HEK293T (cell line): ENCODE measurements around the gene MORN1.

Experiments used
- ARNT ChIP-seq: fragments of 450-650 bp; IDR thresholded peaks from 2 replicates; pipeline ENCODE4 v1.6.1; 2017; ENCODE audit warnings: mild to moderate bottlenecking
- BHLHE40 ChIP-seq: fragments of 450-650 bp; IDR thresholded peaks from 2 replicates; pipeline ENCODE4 v1.6.1; 2016; ENCODE audit warnings: mild to moderate bottlenecking, moderate library complexity, borderline replicate concordance
- CTBP1 ChIP-seq: fragments of 450-650 bp; IDR thresholded peaks from 2 replicates; pipeline ENCODE4 v1.6.1; 2016; ENCODE audit warnings: borderline replicate concordance
- ELF4 ChIP-seq: fragments of 450-650 bp; IDR thresholded peaks from 2 replicates; pipeline ENCODE4 v1.6.1; 2017; ENCODE audit warnings: antibody characterized with exemption
- FOXA1 ChIP-seq: fragments of 450-650 bp; IDR thresholded peaks from 2 replicates; pipeline ENCODE4 v1.6.1; 2016; ENCODE audit warnings: mild to moderate bottlenecking
- FOXK2 ChIP-seq: fragments of 450-650 bp; IDR thresholded peaks from 2 replicates; pipeline ENCODE4 v1.6.1; 2016; ENCODE audit warnings: mild to moderate bottlenecking
- FOXM1 ChIP-seq: fragments of 450-650 bp; IDR thresholded peaks from 2 replicates; pipeline ENCODE4 v1.6.1; 2017; ENCODE audit warnings: mild to moderate bottlenecking, borderline replicate concordance
- HDGF ChIP-seq: fragments of 450-650 bp; IDR thresholded peaks from 2 replicates; pipeline ENCODE4 v1.6.1; 2017; ENCODE audit warnings: antibody characterized with exemption, borderline replicate concordance
- NFRKB ChIP-seq: fragments of 450-650 bp; IDR thresholded peaks from 2 replicates; pipeline ENCODE4 v1.6.1; 2016; ENCODE audit warnings: mild to moderate bottlenecking, moderate library complexity
- SP1 ChIP-seq: fragments of 450-650 bp; IDR thresholded peaks from 2 replicates; pipeline ENCODE4 v1.6.1; 2017
- TARDBP ChIP-seq: fragments of 450-650 bp; IDR thresholded peaks from 2 replicates; pipeline ENCODE4 v1.6.1; 2016

GRCh38 chr1:2379733-2380404 is 11.5 kb downstream of the MORN1 start:
- TF ChIP-seq FOXK2 = no peak
- no peak for TF ChIP-seq SP1
- no peak for TF ChIP-seq TARDBP
- no peak for TF ChIP-seq BHLHE40
- no peak for TF ChIP-seq ARNT
- no peak for TF ChIP-seq ELF4
- no peak for TF ChIP-seq HDGF
- TF ChIP-seq FOXM1 = no peak
- no peak for TF ChIP-seq FOXA1
- no peak for TF ChIP-seq CTBP1
- TF ChIP-seq NFRKB = no peak
